HG03045 (cell line): ENCODE measurements around the gene PPP1R7.

Experiments used
- ATAC-seq: cut with Tn5 transposase; IDR thresholded peaks from one replicate; pipeline ENCODE4 v1.9.1; 2021; ENCODE audit warnings: mild to moderate bottlenecking, moderate library complexity; ENCODE audit not compliant: unreplicated experiment

PPP1R7 gene

GRCh38 chr2:241228081-241228859, 78.0 kb downstream of the PPP1R7 start:
- no peak for ATAC-seq

- no peak for ATAC-seq
Measured at GRCh38 chr2:241228860-241229516, 78.7 kb downstream of the PPP1R7 start.

DNA sequence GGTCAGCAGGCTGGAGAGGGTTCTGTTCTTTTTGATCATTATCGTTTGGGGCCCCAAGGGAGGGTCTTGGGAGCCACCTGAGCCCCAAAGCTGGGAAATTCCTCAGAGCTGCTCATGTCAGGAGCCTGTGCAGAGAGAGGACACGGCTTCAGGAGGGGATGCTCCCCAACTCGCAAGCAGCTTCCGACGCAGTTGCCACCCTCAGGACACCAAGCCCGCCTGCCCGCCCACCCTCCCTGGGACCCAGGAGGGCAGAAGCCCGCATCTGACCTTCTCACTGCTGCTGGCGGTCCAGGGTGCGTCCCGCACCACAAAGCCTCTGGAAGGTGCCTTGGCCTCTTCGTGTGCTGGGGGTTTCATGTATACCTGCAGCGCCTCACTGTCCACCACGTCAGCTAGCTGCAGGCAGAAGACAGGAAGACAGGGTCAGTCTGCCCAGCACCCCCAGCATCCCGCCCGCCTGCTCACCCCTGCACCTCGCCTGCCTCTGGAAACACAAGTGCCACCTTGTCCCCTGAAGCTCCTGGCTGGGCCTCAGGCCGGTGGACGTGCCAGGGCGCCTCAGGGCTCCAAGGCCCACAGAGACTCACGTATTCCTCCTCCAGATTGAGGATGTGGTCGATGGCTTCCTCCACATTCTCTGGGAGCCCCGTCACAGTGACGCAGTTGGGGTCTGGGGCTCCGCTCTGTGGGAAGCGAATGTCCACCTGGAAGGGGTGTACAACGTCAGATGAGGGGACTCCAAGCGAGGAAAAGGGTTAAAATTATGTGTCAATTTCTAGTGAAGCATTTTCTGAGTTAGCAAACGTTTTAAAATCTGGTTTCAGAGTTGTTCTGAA, 79.5 kb downstream of the PPP1R7 start:
- no peak for ATAC-seq

- ATAC-seq = no peak
Measured at GRCh38 chr2:241230435-241230834, 80.2 kb downstream of the PPP1R7 start.

- no peak for ATAC-seq
Measured at GRCh38 chr2:241232736-241233575, 82.7 kb downstream of the PPP1R7 start.
